AG09319 (cell line): Measurements from ENCODE around the gene SSBP4.

ENCODE experiments used
- DNase-seq: peaks from one replicate; pipeline ENCODE4 v3.0.0-alpha.2; 2010; ENCODE audit warnings: low read depth; ENCODE audit errors: extremely low read depth
- CTCF ChIP-seq: IDR thresholded peaks from 2 replicates; pipeline ENCODE4 v1.5.1; 2011; ENCODE audit warnings: low read depth, mild to moderate bottlenecking, inconsistent platforms, low read length, moderate library complexity

Gene SSBP4

GRCh38 chr19:18418029-18418482, 1.1 kb upstream of the SSBP4 start:
- DNase-seq, result no peak
- no peak for TF ChIP-seq CTCF

- DNase-seq, result no peak
- no peak for TF ChIP-seq CTCF
Measured at GRCh38 chr19:18418483-18419194, 559 bp upstream of the SSBP4 start.

- no peak for TF ChIP-seq CTCF
- no peak for DNase-seq
Measured at GRCh38 chr19:18419699-18420460, 682 bp downstream of the SSBP4 start.

- DNase-seq, result no peak
- no peak for TF ChIP-seq CTCF
Measured at GRCh38 chr19:18420930-18421329, 1.7 kb downstream of the SSBP4 start.

- no peak for TF ChIP-seq CTCF
- no peak for DNase-seq
Measured at GRCh38 chr19:18421371-18421959, 2.3 kb downstream of the SSBP4 start.

- no peak for DNase-seq
- no peak for TF ChIP-seq CTCF
Measured at GRCh38 chr19:18422530-18423191, 3.5 kb downstream of the SSBP4 start.
